T-helper 22 cell (primary cell): ENCODE results near the gene ACTR6.

Experiments used
- DNase-seq: peaks from one replicate; pipeline ENCODE4 v3.0.0-alpha.2; 2020; ENCODE audit warnings: low read depth

ACTR6 gene

GRCh38 chr12:100266835-100267602 lies 66.4 kb downstream of the ACTR6 start, which contains the start of the genes DEPDC4 and SCYL2:
DEPDC4 (minus strand) TSS chr12:100267079; CDS start chr12:100267076, 3 bp downstream.
SCYL2 (plus strand) TSS chr12:100267177; CDS start chr12:100282971, 15,794 bp downstream.
- peak; percentile 85 for DNase-seq

- no peak for DNase-seq
Measured at GRCh38 chr12:100267603-100268281, 67.1 kb downstream of the ACTR6 start.

GRCh38 chr12:100268835-100269564 lies 68.4 kb downstream of the ACTR6 start:
- DNase-seq, result no peak

GRCh38 chr12:100273782-100274181 lies 73.2 kb downstream of the ACTR6 start:
- no peak for DNase-seq
